ENCODE data around the gene TCEA2.
A peak's percentile ranks its signal among the peaks of the same experiment; 100 is the strongest.

The TCEA2 gene

DNA sequence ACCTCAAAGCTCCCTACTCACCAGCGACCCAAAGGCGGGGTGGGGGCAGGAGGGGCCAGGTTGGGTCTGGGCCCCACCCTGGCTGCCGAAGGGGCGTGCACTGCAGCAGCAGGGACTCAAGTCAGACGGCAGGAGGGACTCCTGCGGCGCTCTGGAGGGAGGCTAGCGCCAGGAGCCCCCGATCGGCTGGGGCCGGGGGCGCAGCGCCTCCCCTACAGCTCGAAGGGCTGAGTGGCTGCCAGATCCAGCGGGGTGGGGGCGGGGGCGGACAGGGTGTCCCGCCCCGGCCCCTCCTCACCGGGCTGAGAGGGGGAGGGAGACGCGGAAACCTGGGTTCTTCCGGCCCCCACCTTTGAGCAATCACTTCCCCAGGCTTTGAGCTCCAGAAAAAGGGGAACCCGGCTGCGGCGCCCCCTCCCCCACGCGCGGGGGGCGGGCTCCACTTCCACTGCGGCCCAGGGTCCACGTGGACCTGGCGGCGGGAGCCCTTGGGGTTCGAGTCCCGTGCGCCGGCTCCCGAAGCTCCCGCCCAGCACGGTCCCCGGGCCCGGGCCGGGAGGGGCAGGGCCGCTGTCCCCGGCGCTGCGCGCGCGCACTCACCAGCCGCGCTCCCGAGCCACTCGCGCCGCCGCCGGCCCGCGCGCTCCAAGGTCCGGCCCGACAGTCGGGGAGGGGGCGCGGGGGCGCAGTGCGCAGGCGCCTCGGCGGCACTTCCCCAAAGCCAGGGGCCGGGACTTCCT is 16.4 kb downstream of the TCEA2 start, which contains the start of gene RGS19:
RGS19 (minus strand) TSS at position 246 of the 740 bp plus-strand sequence. CDS start 2,632 bp downstream, outside the sequence.
- Histone ChIP-seq H3K36me3 (ENCODE audit: control insufficient read depth in 4 of 4, insufficient read depth in 4 of 4, low read length in 3 of 4) (peaks cover 0 to 19% (median 8%) of the 10 kb centered on the region in 4 experiments), H3K9me3 (ENCODE audit: control extremely low read depth in 1 of 5, control insufficient read depth in 4 of 5, insufficient read depth in 2 of 5, low read depth in 1 of 5, low read length in 4 of 5) (no peaks in the 10 kb centered on the region), H3K4me3 (ENCODE audit: control insufficient read depth in 1 of 7, extremely low read depth in 1 of 7, insufficient read depth in 4 of 7, low read depth in 2 of 7, low read length in 6 of 7) (peak within 1 kb of the TSS; percentile 58 to 92 (median 79)), H3K4me1 (ENCODE audit: control extremely low read depth in 1 of 4, control insufficient read depth in 4 of 4, insufficient read depth in 4 of 4, low read length in 3 of 4) (peaks cover 0 to 90% (median 83%) of the 10 kb centered on the region in 4 experiments), H3K27me3 (replicated peaks in 2 of 5; ENCODE audit: control insufficient read depth in 4 of 5, insufficient read depth in 5 of 5, low read length in 4 of 5) (no peaks in the 10 kb centered on the region), H3K27ac (ENCODE audit: insufficient read depth in 1 of 2, low read depth in 1 of 2, low read length in 2 of 2, poor library complexity in 1 of 2, severe bottlenecking in 2 of 2) (peak within 1 kb of the TSS; percentile 33 to 81)
- WGBS (ENCODE audit: insufficient coverage) = 0% methylated on average over 48 of the region's 73 CpGs
- ChIA-PET CTCF (interaction anchor here (0.8 to 19.6 kb wide), 9 partner anchors 10 to 99 kb away, joined by 3 to 178 read pairs (median 5); partner anchors contain the start of genes NPBWR2 and PRPF6), POLR2A (interaction anchor here (0.8 to 1.6 kb wide), 6 partner anchors 10 to 41 kb away, joined by 3 to 5 read pairs (median 3); partner anchors contain the start of gene TCEA2)
- DNase-seq = peak; percentile 86 to 95 (median 95)

DNA sequence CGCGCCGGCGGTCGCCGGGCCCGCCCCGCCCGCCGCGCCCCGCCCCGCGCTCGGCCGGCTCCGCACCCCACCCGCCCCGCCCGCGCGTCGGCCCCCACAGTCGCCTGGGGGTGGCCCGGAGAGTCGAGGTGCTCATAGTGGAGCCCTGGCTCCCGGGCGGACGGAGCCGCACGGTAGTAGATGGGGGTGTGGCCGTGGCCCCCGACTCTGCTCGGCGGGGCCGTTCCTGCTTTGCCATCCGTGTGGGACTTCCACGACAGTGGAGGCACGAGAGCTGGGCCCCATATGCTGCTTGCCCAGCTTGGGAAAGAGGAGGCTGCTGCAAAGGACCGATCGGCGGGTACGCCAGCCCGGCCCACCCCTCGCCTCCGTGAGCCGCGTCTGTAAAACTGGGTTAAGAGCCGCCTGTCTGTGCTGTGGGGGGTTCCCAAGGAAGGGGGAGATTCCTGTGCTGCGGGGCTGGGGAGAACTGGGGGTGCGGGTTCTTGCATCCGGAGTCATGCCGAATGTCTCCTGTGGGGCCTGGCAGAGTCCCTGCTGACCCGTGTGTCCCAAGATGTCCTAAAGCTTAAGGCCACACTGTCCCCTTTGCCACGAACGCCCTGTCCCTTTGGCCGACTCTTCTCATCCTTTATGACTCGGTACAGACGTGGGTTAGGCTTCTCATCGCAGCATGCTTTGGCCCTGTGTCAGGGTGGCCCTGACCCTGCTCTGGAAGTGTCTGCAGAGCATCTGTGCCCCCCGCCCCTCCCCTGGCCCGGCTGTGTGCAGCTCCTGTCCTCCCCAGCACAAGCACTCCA is 17.2 kb downstream of the TCEA2 start, which contains the start of gene OPRL1:
OPRL1 (plus strand) TSS at position 70 of the 800 bp plus-strand sequence. CDS start 12,639 bp downstream, outside the sequence.
- peak within 1 kb of the TSS; percentile 58 to 92 (median 79) for H3K4me3 ChIP-seq (ENCODE audit: control insufficient read depth in 1 of 7, extremely low read depth in 1 of 7, insufficient read depth in 4 of 7, low read depth in 2 of 7, low read length in 6 of 7)
- peak in 2 of 3 donors; percentile 45 to 58 for DNase-seq
- no peaks in the 10 kb centered on the region for H3K9me3 ChIP-seq (ENCODE audit: control extremely low read depth in 1 of 5, control insufficient read depth in 4 of 5, insufficient read depth in 2 of 5, low read depth in 1 of 5, low read length in 4 of 5)
- no peaks in the 10 kb centered on the region for H3K27me3 ChIP-seq (replicated peaks in 2 of 5; ENCODE audit: control insufficient read depth in 4 of 5, insufficient read depth in 5 of 5, low read length in 4 of 5)
- ChIA-PET POLR2A (interaction anchor here (0.8 to 1.6 kb wide), 5 partner anchors 11 to 42 kb away, joined by 3 to 5 read pairs (median 3); partner anchors contain the start of gene TCEA2), CTCF (interaction anchor here (0.7 to 19.6 kb wide), 7 partner anchors 11 to 100 kb away, joined by 4 to 178 read pairs (median 12); partner anchors contain the start of genes NPBWR2 and PRPF6)
- WGBS (ENCODE audit: insufficient coverage) = 3% methylated on average over 36 of the region's 62 CpGs
- peaks cover 0 to 89% (median 82%) of the 10 kb centered on the region in 4 experiments for H3K4me1 ChIP-seq (ENCODE audit: control extremely low read depth in 1 of 4, control insufficient read depth in 4 of 4, insufficient read depth in 4 of 4, low read length in 3 of 4)
- H3K27ac ChIP-seq (ENCODE audit: insufficient read depth in 1 of 2, low read depth in 1 of 2, low read length in 2 of 2, poor library complexity in 1 of 2, severe bottlenecking in 2 of 2) = peak within 1 kb of the TSS; percentile 33 to 81
- peaks cover 0 to 11% (median 3%) of the 10 kb centered on the region in 4 experiments for H3K36me3 ChIP-seq (ENCODE audit: control insufficient read depth in 4 of 4, insufficient read depth in 4 of 4, low read length in 3 of 4)

DNA sequence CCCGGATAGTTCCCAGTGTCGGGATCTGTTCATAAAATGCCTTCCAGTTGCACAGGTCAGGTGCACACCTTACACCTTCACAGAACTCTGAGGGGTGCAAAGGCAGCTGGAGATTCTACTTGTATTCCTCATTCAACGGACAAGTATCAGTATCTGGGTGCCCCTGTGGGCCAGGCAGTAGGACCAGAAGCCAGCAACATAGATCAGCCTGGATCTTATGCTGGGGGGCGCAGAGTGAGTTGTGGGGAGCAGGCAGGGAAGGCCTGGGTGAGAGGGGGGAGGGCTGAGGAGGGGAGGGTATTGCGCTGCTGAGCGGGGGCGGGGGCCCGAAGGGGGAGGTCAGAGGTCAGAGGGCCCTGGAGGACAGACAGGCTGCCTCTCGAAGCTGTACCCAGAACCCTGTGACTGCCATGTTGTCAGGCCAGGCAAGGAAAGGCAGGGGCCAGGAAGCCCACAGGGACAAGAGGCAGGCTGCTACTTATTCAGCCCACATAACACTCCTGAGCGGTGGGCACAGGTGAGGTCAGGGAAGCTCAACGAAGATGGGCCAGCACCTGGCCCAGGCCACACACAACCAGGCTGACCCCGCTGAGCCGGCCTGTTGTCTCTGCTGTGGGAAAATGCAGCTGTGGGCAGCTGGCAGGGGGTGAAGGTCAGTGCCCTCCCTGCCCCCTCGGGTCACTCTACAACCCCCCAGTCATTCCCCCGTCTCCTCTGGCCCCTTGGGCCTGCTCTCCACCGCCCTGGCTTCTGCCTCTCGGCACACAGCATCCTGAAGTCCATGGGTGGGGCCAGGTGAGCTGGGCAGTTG is 18.0 kb downstream of the TCEA2 start:
- 56% methylated on average over 11 of the region's 17 CpGs for WGBS (ENCODE audit: insufficient coverage)
- Histone ChIP-seq H3K4me1 (ENCODE audit: control extremely low read depth in 1 of 4, control insufficient read depth in 4 of 4, insufficient read depth in 4 of 4, low read length in 3 of 4) (peaks cover 0 to 83% (median 76%) of the 10 kb centered on the region in 4 experiments), H3K4me3 (ENCODE audit: control insufficient read depth in 1 of 7, extremely low read depth in 1 of 7, insufficient read depth in 4 of 7, low read depth in 2 of 7, low read length in 6 of 7) (peak overlapping the region in 6 of 7 experiments; percentile 59 to 83 (median 78)), H3K36me3 (ENCODE audit: control insufficient read depth in 4 of 4, insufficient read depth in 4 of 4, low read length in 3 of 4) (peaks cover 0 to 5% (median 0%) of the 10 kb centered on the region in 4 experiments), H3K9me3 (ENCODE audit: control extremely low read depth in 1 of 5, control insufficient read depth in 4 of 5, insufficient read depth in 2 of 5, low read depth in 1 of 5, low read length in 4 of 5) (no peaks in the 10 kb centered on the region), H3K27ac (ENCODE audit: insufficient read depth in 1 of 2, low read depth in 1 of 2, low read length in 2 of 2, poor library complexity in 1 of 2, severe bottlenecking in 2 of 2) (no peak overlapping the region), H3K27me3 (replicated peaks in 2 of 5; ENCODE audit: control insufficient read depth in 4 of 5, insufficient read depth in 5 of 5, low read length in 4 of 5) (no peaks in the 10 kb centered on the region)
- no peak for DNase-seq
- CTCF ChIA-PET = interaction anchor here (1.0 to 19.6 kb wide), 10 partner anchors 12 to 100 kb away, joined by 3 to 178 read pairs (median 11); partner anchors contain the start of genes NPBWR2, PRPF6 and TCEA2
- POLR2A ChIA-PET = interaction anchor here (1.1 to 1.6 kb wide), 2 partner anchors 11 to 17 kb away, joined by 3 to 5 read pairs; no protein-coding TSS in a partner anchor

DNA sequence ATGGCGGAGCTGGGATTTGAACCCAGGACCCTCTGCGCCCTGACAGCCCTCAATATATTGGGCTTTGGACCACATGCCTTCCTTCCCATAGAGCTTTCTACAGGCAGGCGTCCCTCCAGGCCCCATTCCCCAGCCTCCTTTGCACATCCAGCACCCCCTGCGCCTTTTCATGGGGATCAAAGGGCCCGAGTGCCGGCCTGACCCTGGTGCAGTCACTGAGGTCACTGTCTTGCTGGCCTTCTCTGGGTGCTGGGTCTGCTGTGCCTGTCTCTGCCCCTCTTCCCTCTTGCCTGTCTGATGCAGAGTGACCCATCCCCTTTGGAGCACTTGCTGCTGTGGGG is 18.6 kb downstream of the TCEA2 start:
- peak overlapping the region in 4 of 7 experiments; percentile 63 to 83 (median 71) for H3K4me3 ChIP-seq (ENCODE audit: control insufficient read depth in 1 of 7, extremely low read depth in 1 of 7, insufficient read depth in 4 of 7, low read depth in 2 of 7, low read length in 6 of 7)
- ChIA-PET CTCF (interaction anchor here (1.0 to 19.6 kb wide), 11 partner anchors 10 to 101 kb away, joined by 3 to 178 read pairs (median 12); partner anchors contain the start of genes NPBWR2, PRPF6 and TCEA2), POLR2A (interaction anchor here (1.1 kb wide), 1 partner anchor 17 kb away, joined by 3 read pairs; no protein-coding TSS in a partner anchor)
- DNase-seq = no peak
- no peak overlapping the region for H3K27ac ChIP-seq (ENCODE audit: insufficient read depth in 1 of 2, low read depth in 1 of 2, low read length in 2 of 2, poor library complexity in 1 of 2, severe bottlenecking in 2 of 2)
- H3K27me3 ChIP-seq (replicated peaks in 2 of 5; ENCODE audit: control insufficient read depth in 4 of 5, insufficient read depth in 5 of 5, low read length in 4 of 5) = no peaks in the 10 kb centered on the region
- H3K4me1 ChIP-seq (ENCODE audit: control extremely low read depth in 1 of 4, control insufficient read depth in 4 of 4, insufficient read depth in 4 of 4, low read length in 3 of 4) = peaks cover 0 to 77% (median 70%) of the 10 kb centered on the region in 4 experiments
- peaks cover 0 to under 1% (median 0%) of the 10 kb centered on the region in 5 experiments for H3K9me3 ChIP-seq (ENCODE audit: control extremely low read depth in 1 of 5, control insufficient read depth in 4 of 5, insufficient read depth in 2 of 5, low read depth in 1 of 5, low read length in 4 of 5)
- no peaks in the 10 kb centered on the region for H3K36me3 ChIP-seq (ENCODE audit: control insufficient read depth in 4 of 4, insufficient read depth in 4 of 4, low read length in 3 of 4)
- 90% methylated on average over 5 of the region's 6 CpGs for WGBS (ENCODE audit: insufficient coverage)

DNA sequence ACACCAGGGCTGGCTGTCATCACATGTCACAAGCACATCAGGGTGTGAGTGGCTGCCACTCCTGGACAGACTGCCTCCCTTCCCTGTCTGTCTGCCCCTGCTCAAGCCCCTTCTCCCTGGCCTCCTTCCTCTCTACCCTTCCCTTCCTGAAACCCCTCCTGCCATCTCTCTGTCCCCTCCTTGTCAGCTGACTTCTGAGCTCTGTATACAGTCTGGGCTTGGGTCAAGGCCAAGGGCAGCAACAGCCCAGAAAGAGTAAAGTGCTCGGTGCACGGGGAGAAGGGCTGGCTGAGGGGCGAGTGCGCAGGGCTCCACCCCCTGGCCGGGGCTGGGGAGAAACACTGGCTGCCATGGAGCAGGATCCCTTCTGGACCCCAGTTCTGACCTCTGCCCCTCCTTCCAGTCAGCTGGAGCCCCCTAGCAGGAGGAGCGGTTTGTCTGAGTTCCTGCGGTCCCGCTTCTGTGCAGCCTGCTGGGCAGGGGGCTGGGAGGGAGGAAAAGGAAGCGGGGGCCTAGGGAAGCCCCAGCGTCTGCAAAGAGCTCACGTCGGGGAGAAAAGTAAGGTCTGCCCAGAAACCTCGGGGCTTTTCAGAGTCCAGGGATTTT is 19.2 kb downstream of the TCEA2 start:
- peaks cover 0 to 71% (median 64%) of the 10 kb centered on the region in 4 experiments for H3K4me1 ChIP-seq (ENCODE audit: control extremely low read depth in 1 of 4, control insufficient read depth in 4 of 4, insufficient read depth in 4 of 4, low read length in 3 of 4)
- WGBS (ENCODE audit: insufficient coverage) = 0% methylated on average over 8 of the region's 13 CpGs
- H3K36me3 ChIP-seq (ENCODE audit: control insufficient read depth in 4 of 4, insufficient read depth in 4 of 4, low read length in 3 of 4) = peaks cover 0 to 2% (median 0%) of the 10 kb centered on the region in 4 experiments
- peak overlapping the region in 5 of 7 experiments; percentile 43 to 83 (median 68) for H3K4me3 ChIP-seq (ENCODE audit: control insufficient read depth in 1 of 7, extremely low read depth in 1 of 7, insufficient read depth in 4 of 7, low read depth in 2 of 7, low read length in 6 of 7)
- H3K27me3 ChIP-seq (replicated peaks in 2 of 5; ENCODE audit: control insufficient read depth in 4 of 5, insufficient read depth in 5 of 5, low read length in 4 of 5) = no peaks in the 10 kb centered on the region
- CTCF ChIA-PET = interaction anchor here (0.7 to 19.6 kb wide), 13 partner anchors 11 to 102 kb away, joined by 3 to 178 read pairs (median 12); partner anchors contain the start of genes NPBWR2, PRPF6 and TCEA2
- peak overlapping the region in 1 of 2 experiments; percentile 25 for H3K27ac ChIP-seq (ENCODE audit: insufficient read depth in 1 of 2, low read depth in 1 of 2, low read length in 2 of 2, poor library complexity in 1 of 2, severe bottlenecking in 2 of 2)
- peaks cover 0 to 4% (median 0%) of the 10 kb centered on the region in 5 experiments for H3K9me3 ChIP-seq (ENCODE audit: control extremely low read depth in 1 of 5, control insufficient read depth in 4 of 5, insufficient read depth in 2 of 5, low read depth in 1 of 5, low read length in 4 of 5)
- peak in 2 of 3 donors; percentile 54 to 63 for DNase-seq
- POLR2A ChIA-PET = interaction anchor here (0.6 to 1.1 kb wide), 3 partner anchors 18 to 45 kb away, joined by 3 read pairs; no protein-coding TSS in a partner anchor
